Measurements from ENCODE around the gene FOXP4. TPM values are rescaled to one million over a fixed set of nuclear protein-coding genes. Genes with fewer than 3 reads are reported as not detected.
A peak's percentile ranks its signal among the peaks of the same experiment; 100 is the strongest.

Gene FOXP4
- total RNA-seq, 3 donors from 2014 or later, result 5.1 to 11.0 (median 5.6) TPM

DNA sequence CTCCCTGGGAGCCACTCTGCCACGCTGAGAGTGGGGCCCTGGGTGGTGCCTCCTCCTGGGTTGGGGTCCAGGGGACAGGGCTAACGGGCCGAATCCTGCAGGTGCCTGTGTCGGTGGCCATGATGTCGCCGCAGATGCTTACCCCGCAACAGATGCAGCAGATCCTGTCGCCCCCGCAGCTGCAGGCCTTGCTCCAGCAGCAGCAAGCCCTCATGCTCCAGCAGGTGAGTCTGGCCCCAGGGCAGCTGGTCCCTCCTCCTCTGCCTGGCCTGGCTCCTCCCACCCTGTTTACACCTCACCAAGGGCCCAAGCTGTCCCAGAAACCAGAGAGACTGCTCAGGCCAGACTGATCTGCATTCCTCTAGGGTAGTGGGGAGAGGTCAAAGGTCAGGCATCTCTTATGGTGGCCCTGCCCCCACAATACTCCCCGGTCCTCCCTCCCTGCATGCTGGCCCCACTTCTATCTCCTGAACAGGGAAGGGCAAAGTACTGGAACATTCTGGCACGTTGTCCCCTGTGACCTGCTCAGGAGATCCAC lies 38.6 kb downstream of the FOXP4 start:
- Histone ChIP-seq H3K9me3 (no peaks in the 10 kb centered on the region), H3K4me3 (no peak overlapping the region), H3K4me1 (peaks cover 0 to 3% of the 10 kb centered on the region in 2 donors), H3K27ac (peak overlapping the region; percentile 40 to 48), H3K36me3 (peaks cover under 1% of the 10 kb centered on the region), H3K27me3 (no peaks in the 10 kb centered on the region)
- intact Hi-C loops (cut with DNase I; ENCODE audit: low total_unique reads), result loop anchor here (10.0 kb wide), 1 partner anchor 120 kb away; no protein-coding TSS in a partner anchor
- DNase-seq (ENCODE audit: low spot score in 2 of 2), result peak; percentile 71 to 76
- TF ChIP-seq POLR2AphosphoS5 (IDR thresholded peaks at IDR 0.05) (no peak), POLR2A (IDR thresholded peaks at IDR 0.05) (no peak)
- TF ChIP-seq, protein P1, sequence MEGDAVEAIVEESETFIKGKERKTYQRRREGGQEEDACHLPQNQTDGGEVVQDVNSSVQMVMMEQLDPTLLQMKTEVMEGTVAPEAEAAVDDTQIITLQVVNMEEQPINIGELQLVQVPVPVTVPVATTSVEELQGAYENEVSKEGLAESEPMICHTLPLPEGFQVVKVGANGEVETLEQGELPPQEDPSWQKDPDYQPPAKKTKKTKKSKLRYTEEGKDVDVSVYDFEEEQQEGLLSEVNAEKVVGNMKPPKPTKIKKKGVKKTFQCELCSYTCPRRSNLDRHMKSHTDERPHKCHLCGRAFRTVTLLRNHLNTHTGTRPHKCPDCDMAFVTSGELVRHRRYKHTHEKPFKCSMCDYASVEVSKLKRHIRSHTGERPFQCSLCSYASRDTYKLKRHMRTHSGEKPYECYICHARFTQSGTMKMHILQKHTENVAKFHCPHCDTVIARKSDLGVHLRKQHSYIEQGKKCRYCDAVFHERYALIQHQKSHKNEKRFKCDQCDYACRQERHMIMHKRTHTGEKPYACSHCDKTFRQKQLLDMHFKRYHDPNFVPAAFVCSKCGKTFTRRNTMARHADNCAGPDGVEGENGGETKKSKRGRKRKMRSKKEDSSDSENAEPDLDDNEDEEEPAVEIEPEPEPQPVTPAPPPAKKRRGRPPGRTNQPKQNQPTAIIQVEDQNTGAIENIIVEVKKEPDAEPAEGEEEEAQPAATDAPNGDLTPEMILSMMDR (IDR thresholded peaks at IDR 0.05), result no peak

- TF ChIP-seq POLR2AphosphoS5 (IDR thresholded peaks at IDR 0.05) (no peak), POLR2A (IDR thresholded peaks at IDR 0.05) (no peak)
- TF ChIP-seq, protein P1 (IDR thresholded peaks at IDR 0.05), result no peak
Observed at GRCh38 chr6:41585605-41586004, 39.4 kb downstream of the FOXP4 start.

GRCh38 chr6:41586252-41587007 lies 40.2 kb downstream of the FOXP4 start:
- TF ChIP-seq, protein P1 (IDR thresholded peaks at IDR 0.05), result no peak
- TF ChIP-seq POLR2A (IDR thresholded peaks at IDR 0.05), result no peak
- TF ChIP-seq POLR2AphosphoS5 (IDR thresholded peaks at IDR 0.05), result no peak

More at GRCh38 chr6:41585605-41586004, 39.4 kb downstream of the FOXP4 start:
- no peak for DNase-seq (ENCODE audit: low spot score in 2 of 2)
- Histone ChIP-seq H3K4me3 (no peak overlapping the region), H3K4me1 (peaks cover 0 to 3% of the 10 kb centered on the region in 2 donors), H3K36me3 (peaks cover 6% of the 10 kb centered on the region), H3K27me3 (no peaks in the 10 kb centered on the region), H3K9me3 (no peaks in the 10 kb centered on the region), H3K27ac (no peak overlapping the region)
- intact Hi-C loops (cut with DNase I; ENCODE audit: low total_unique reads), result loop anchor here (1.0 to 10.0 kb wide), 2 partner anchors 39 to 121 kb away; partner anchors contain the start of gene FOXP4

GRCh38 chr6:41587131-41587879 lies 41.1 kb downstream of the FOXP4 start:
- Histone ChIP-seq H3K4me3 (no peak overlapping the region), H3K27ac (no peak overlapping the region), H3K27me3 (no peaks in the 10 kb centered on the region), H3K4me1 (peaks cover 0 to 3% of the 10 kb centered on the region in 2 donors), H3K9me3 (no peaks in the 10 kb centered on the region), H3K36me3 (peaks cover 6% of the 10 kb centered on the region)
- DNase-seq (ENCODE audit: low spot score in 2 of 2), result no peak
- intact Hi-C loops (cut with DNase I; ENCODE audit: low total_unique reads), result loop anchor here (10.0 kb wide), 1 partner anchor 123 kb away; no protein-coding TSS in a partner anchor
- TF ChIP-seq POLR2AphosphoS5 (IDR thresholded peaks at IDR 0.05) (no peak), POLR2A (IDR thresholded peaks at IDR 0.05) (no peak)
- TF ChIP-seq, protein P1 (IDR thresholded peaks at IDR 0.05), result no peak

More at GRCh38 chr6:41586252-41587007, 40.2 kb downstream of the FOXP4 start:
- H3K9me3 ChIP-seq, result no peaks in the 10 kb centered on the region
- H3K27me3 ChIP-seq, result no peaks in the 10 kb centered on the region
- H3K27ac ChIP-seq, result no peak overlapping the region
- DNase-seq (ENCODE audit: low spot score in 2 of 2), result no peak
- peaks cover 0 to 3% of the 10 kb centered on the region in 2 donors for H3K4me1 ChIP-seq
- H3K4me3 ChIP-seq, result no peak overlapping the region
- intact Hi-C loops (cut with DNase I; ENCODE audit: low total_unique reads), result loop anchor here (1.0 to 10.0 kb wide), 2 partner anchors 40 to 122 kb away; partner anchors contain the start of gene FOXP4
- peaks cover 6% of the 10 kb centered on the region for H3K36me3 ChIP-seq

Data from breast epithelium (tissue), 4 donors.